GM19455 (cell line): ENCODE measurements around the gene PTPN21.
"Not testable (repeated sequence)": the region's sequence is repeated elsewhere in the genome, so short reads cannot be mapped to it uniquely, and the experiment has no call there.

ENCODE experiments used
- ATAC-seq: cut with Tn5 transposase; IDR thresholded peaks from one replicate; pipeline ENCODE4 v1.9.1; 2021; ENCODE audit not compliant: unreplicated experiment

The PTPN21 gene

DNA sequence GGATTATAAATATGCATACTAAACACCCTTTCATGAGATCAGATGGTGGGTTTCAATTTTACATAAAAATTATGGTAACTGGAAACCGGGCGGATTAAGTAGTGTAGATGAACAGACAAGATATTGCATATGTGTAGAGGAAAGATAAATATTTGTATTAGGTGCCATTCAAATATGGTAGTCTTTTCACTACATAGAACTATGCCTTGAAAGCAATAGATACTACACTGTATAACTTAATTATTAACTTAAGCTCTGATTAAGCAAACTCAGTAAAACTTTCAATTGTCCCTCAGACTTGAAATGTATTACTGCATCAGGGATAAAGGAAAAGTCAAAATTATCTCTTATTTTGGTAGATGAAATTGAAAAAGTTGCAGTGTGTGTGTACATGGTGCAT is 1.9 kb downstream of the PTPN21 start:
- ATAC-seq, result no peak

DNA sequence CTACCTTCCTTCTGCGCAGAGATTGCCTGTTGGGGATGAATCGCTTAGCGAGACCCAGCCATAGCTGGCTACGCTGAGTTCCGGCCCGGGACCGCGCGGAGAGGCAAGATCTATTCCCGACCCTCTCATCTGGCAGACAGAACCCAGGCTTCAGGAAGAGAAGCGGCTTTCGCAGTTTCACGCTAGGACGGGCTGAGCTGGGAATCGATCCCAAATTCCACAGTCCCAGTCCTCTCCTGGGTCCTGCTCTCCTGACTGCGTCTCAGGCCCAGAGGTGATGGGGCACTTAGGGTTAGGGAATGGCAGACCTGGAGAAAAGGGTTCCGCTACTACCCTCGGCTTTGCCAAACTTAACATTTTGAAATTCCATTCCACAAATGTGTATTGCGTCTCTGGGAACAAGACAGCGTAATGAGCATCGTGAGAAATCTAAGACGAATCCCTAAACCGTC is 2.8 kb downstream of the PTPN21 start:
- no peak for ATAC-seq

DNA sequence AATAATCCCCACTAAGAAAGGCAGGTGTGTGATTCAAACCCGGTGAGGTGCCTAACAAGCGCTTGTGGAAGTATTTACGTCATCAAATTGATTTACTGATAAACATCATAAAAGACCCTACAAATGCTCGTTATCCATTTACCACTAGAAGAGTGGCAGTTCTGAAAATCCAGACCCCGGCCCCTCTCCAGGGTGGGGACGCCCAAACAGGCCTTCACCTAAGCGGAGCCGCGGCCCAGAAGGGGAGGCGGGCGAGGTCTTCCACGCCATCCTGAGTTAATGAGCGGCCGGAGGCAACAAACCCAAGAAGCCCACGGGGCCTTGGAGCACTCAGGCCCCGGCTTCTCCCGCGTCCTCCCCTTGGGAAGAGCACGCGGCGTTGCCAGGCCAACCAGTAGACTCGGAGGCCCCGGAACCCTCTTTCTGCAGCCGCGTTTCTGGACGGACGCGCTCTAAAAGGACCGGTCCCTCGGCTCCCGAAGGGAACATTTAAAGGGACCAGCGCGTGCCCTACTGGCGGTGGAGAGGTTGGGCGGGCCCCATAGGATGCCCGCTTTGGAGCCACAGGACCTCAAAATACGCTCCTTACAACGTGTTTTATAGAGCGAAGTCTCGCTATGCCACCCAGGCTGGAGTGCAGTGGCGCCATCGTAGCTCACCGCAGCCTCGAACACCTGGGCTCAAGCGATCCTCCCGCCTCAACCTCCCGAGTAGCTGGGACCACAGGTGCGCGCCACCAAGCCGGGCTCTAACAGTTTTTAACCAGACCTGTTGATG is 3.5 kb downstream of the PTPN21 start:
- no peak for ATAC-seq

DNA sequence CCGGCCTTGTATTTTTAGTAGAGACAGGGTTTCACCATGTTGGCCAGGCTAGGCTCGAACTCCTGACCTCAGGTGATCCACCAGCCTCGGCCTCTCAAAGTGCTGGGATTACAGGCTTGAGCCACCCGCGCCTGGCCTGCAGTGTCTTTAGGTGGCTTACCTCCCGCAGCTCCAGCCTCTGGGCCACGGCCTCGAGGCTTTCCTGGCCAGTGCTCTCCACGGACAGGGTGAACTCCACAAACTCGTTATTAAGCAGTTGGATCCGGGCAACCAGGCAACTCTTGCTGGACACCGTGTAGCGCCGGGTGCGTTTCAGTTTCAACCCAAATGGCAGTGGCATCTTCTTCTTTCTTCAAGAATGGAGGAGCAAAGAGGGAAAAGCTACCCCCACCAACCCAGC is 4.7 kb downstream of the PTPN21 start:
- no peak for ATAC-seq

DNA sequence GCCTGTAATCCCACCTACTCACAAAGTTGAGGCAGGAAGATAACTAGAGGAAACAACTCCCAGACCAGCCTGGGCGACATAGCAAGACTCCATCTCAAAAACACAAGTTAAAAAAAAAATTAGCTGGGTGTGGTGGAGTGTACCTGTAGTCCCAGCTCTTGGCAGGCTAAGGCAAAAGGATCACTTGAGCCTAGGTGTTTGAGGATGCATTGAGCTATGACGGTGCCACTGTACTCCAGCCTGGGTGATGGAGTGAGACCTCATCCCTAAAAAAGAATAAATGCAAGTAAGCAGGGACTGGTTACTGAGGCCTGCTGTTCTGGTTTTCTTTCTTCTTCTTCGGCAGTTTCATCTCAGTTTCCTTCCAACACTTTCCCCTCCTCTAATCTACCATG is 7.4 kb downstream of the PTPN21 start:
- ATAC-seq, result no peak

DNA sequence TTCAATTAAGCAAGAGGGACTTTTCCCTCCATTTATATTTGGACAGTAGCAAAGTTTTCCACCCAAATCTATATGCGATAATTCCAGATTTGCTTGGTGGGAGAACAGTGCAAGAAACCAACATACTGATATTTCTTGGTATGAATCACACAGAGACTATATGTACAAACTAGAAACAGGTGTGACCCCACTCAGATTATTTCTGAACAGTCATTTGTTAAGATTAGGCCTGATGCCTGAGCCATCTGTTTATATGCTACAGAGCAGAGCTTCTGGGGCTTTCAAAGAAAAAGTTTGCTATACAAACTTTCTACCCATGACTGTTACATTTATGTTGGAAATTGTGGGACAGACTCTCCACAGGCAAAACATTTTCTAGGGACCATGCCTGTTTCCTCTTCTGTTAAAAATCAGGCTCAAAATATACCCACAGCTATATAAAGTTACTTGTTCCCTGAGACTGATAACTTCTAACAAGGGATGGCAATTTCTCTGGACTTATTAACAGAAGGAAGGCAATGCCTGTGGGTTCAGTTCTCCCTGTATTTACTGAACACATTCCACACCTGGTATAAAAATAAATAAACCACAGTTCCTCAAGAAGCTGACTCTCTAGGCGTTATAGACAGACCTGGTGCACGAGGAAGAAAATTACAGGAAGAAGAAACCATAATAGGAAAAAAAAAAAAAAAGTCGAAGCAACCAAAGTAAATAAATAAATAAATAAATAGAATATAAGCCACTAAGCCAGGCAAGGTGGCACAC is 8.0 kb downstream of the PTPN21 start:
- ATAC-seq, result no peak

DNA sequence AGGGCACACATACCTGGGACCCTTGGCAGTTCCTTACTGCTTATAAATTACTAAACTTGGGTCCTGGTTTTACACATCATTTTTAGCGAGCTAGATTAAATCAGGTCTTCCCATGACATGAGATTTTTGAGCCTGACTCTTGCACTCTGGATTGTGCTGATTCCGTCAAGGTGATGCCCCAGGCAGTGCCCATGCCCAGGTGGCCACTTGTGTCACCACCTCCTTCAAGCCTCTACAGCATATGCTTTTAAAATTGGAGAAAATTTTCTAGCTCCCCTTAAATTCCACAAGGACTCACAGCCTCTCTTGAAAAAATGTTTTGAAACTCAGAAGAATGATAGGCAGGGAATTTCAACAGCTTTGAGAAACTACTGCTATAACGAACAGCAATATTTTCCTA is 9.6 kb downstream of the PTPN21 start:
- no peak for ATAC-seq

DNA sequence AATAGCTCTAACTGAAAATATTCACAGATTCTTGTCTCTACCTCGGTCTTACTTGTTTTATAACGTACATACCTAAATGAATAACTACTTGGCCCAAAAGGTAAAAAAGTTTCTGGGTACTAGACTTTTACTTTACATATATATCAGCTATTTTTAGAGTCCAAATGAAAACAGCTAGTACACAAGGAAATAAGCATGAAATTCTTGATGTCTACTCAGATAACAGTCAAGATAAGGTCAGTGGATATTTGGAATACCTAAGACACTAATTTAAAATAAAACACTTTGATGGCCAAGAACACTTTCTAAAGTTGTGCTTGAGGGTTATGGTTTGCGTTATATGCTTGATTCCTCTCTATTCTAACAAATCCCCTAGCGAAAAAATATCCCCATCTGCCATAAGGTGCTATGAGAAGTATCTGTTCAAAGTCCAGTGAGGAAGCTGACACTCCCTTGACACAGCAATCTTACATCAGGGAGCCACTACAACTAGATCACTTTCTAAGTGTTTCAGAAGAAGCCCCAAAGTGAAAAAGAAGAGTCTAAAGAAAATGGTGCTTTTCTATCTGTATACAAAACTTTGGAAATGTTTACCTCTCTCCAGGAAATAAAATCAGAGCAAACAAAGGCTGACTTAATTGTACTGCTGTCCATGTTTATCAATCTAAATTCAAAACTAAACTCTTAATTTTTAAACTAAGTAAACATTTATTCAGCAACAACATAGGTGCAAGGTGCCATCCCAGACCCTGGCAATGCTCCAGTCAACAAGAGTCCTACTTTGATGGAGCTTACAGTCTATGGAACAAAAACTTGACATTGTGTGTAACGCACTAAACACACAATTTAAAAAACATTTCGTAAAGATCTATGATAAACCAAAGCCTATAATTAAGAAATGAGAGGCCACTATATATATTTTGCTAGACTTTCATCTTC is 11.7 kb downstream of the PTPN21 start:
- no peak for ATAC-seq

DNA sequence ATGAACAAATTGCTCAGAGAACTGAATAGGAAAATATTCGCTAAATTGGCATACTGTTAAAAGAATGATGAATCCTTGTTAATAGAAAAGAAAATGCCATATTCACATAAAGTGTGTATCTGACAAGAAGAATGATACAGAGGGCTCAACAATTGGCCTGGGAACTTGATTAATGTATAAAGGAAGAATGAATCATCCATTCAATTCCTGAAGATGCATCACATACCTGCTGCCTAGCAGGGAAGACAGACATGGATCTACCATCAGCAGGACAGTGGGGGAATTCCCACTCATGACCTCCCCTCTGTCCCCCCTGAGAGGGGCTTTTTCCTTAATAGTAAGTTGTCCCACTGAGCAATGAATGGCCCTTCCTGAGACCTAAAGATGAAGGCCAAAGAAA is 13.5 kb downstream of the PTPN21 start:
- no peak for ATAC-seq

DNA sequence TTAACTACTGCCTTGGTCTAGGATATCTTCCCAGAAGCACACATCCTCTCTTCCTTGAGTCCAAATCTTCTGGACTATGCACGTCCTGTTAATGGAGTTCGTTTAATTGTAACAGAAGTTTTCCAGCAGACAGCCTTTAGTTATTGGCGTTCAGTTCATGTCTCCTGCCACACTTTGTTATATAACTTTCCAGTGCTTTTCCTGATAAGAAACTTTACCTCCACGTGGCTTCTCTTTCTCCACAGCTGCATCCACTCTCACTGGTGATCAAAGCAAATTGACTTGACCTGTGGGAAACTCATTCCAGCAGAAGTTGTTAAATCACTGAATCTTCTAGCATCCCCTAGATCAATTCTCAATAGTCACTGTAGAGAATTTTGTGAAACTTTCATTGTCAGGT is 19.0 kb downstream of the PTPN21 start:
- ATAC-seq, result no peak

DNA sequence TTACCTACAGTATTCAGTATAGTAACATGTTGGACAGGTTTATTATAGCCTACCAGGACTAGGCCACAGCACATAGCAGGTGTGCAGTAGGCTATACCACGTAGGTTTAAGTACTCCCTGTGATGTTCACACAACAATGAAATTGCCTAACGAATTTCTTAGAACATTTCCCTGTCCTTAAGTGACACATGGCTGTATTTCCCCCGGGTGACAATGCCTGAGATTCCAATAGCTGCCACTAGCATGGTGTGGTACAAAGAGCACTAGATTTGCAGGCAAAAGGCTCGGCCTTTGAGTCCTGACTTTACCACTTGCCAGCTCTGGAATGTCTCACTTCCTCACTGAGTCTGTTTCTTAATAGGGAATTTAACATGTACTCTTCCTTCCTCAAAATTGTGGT is 19.7 kb downstream of the PTPN21 start:
- ATAC-seq, result no peak

DNA sequence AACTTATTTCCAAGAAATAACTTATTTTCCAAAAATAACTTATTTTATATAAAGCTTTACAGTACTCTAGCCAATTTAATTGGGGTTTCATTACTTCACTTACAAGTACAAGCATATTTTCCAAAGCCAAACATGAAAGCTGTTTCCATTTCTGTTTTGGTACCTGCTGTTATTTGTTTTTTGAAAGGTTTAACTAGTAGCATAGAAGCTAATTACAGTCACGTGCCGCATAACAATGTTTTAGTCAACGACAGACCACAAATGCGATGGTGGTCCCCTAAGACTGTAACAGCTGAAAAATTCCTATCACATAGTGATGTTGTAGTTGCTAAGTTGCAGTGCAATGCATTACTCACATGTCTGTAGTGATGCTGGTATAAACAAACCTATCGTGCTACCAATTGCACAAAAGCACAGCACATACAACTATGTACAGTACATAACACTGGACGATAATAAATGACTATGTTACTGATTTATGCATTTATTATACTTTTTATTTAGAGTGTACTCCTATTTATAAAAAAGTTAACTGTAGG is 21.7 kb downstream of the PTPN21 start:
- ATAC-seq, result no peak

DNA sequence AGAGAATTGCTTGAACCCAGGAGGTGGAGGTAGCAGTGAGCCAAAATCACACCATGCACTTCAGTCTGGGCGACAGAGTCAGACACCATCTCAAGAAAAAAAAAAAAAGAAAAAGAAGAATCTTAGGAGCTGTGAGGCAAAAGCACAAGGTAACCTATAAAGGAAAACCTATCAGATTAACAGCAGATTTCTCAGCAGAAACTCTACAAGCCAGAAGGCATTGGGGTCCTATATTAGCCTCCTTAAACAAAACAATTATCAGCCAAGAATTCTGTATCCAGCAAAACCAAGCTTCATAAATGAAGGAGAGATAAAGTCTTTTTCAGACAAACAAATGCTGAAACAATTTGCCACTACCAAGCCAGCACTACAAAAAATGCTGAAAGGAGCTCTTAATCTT is 24.9 kb downstream of the PTPN21 start:
- ATAC-seq, result not testable (repeated sequence)

DNA sequence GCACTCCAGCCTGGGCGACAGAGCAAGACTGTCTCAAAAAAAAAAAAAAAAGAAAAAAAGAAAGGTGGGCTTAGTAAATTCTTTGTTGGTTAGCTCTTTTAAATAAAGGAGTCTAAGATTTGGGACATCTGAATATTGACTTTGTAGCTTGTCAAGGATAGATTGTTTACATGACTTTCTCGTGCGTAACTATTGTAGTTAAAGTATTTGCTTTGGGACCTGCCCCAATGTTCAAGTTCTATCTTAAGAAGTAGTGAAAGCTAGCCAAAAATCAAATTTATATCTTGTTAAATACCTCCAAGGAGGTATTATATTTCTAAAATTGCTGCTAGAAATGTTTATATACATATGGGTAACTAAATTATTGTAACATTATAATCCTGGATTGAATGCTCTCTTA is 32.4 kb downstream of the PTPN21 start:
- no peak for ATAC-seq

DNA sequence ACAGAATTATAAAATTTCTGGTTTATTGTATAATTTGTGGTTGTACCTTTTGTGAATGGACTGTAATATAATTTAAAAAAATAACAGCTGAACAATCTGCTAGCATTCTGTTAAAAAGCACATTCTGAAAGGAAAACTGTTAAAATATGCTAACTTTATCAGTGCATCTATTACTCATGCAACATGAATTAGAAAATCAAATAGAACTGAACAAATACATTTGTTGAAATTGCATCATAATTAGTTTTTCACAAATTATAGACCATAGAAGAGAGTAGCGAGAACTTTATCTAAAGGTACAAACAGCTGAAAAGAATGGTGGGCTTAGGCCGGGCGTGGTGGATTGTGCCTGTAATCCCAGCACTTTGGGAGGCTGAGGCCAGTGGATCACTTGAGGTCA is 33.0 kb downstream of the PTPN21 start:
- ATAC-seq, result no peak

DNA sequence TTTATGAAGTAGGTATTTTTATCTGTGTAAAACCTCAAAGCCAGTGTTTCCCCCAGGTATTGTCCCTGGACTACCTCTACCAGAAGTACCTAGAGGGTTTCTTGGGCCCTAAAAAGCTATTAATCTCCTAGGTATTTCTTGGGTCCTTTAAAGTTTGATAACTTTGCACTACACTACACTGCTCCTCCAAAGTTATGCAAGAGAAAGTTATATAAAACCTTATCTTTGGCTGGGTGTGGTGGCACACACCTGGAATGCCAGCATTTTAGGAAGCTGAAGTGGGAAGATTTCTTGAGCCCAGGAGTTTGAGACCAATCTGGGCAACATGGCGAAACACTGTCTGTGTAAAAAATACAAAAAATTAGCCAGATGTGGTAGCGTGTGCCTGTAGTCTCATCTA is 34.9 kb downstream of the PTPN21 start:
- no peak for ATAC-seq

DNA sequence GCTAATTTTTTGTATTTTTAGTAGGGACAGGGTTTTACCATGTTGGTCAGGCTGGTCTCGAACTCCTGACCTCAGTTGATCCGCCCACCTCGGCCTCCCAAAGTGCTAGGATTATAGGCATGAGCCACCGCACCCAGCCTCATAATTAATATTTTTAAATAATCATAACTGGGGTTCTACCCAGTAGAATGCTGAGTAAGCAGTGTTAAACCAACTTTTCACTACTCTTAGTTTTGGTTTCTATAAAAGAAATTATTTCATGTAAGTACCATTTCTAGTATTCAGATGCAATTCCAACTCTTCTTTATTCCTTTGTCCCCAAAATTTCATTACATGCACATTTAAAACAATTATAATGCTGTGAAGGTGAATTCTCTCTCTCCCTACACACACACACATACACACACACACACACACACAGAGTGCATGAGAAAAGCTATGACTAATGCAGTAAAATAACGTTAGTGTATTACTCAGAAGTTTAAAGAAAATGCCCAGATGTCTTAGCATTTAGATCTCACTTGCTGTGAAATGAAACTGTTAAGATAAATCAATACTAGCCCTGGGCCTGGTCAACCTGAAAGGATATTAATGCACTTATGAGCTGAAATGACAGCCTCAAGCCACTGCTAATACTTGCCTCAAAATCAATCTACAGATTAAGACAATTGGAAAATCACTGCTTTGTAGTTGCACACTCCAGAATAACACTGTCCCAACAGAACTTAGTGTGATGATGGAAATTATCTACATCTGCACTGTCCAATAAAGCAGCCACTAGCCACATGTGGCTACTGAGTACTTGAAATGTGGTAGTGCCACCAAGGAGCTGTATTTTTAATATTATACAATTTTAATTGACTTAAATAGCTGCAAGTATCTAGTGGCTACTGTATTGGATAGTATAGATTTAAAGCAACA is 36.0 kb downstream of the PTPN21 start:
- ATAC-seq, result no peak

DNA sequence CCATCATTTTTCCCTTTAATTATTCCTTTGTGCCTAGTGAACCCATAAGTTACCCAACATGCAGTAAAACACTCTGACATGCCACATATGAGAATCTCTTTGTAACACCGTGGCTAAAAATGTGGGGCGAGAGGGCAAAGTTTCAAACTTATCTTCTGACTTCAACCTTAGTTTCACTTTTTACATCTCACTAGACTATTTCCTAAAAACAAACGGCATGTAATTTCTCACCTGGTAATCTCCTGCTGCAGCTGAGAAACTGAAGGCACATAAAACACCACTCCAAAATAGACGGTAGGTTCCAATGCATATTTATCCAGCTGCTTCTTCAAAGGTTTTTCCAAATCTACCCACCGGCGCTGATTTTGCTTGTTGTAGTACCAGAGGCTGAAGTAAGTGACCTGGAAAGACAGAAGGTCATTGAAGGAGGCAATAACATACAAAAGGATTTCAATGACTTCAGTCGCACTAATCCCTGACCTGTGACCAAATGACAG is 37.9 kb downstream of the PTPN21 start:
- ATAC-seq, result no peak

DNA sequence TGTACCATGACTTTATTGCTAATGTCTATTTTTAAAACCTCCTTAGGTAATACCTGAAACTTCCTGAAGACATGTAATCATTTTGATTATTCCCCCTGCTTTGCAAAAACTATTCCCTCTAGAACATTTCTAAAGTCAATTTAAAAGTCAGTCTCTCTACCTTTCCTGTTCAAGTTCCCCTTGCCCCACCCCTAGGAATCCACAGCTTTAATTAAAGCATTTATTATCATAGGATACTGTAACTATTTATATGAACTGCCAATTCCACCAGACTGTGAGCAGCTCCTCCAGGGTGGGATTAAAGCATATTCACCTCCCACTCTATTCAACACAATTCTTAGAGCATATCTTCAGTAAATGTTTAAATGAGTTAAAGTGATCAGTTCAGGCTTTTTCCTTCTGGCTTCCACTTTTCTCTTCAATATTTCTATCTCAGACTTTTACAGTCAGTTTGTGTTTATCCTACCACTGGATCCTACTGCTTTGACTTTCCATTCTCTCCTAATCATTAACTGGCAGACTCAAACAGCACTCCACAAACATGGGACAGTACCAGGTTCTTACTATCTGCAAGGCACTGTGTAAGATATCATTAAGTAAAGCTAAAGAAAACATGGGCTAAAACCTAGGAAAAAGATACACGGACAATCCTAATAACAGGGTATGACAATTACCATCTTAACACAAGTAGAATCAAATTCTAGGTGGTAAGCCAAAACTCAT is 39.1 kb downstream of the PTPN21 start:
- no peak for ATAC-seq
